ENCODE measurements around the gene NTM. TPM values are rescaled to one million over a fixed set of nuclear protein-coding genes. Genes with fewer than 3 reads are reported as not detected.

The NTM gene
- total RNA-seq, 1 experiment from 2014 or later = 9.9 TPM

DNA sequence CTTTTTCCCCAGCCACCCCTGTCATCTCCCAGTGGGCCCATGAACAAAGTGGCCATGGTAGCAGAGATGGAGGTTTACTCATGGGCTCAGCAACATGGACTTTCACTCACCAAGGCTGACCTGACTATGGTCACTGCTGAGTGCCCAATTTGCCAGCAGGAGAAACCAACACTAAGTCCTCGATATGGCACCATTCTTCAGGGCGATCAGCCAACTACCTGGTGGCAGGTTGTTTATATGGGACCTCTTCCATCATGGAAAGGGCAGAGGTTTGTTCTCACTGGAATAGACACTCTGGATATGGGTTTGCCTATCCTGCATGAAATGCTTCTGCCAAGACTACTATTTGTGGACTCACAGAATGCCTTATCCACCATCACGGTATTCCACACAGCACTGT is 1009.1 kb downstream of the NTM start:
- Mint-ChIP-seq H3K4me1 (no peaks in the 10 kb centered on the region), H3K4me3 (no peak overlapping the region), H3K27me3 (ENCODE audit: low read depth) (peaks cover 1% of the 10 kb centered on the region), H3K9me3 (peaks cover 33 to 35% of the 10 kb centered on the region in 2 experiments), H3K27ac (no peak overlapping the region), H3K36me3 (ENCODE audit: insufficient read depth in 1 of 3, low read depth in 3 of 3) (peaks cover 6 to 28% (median 12%) of the 10 kb centered on the region in 3 experiments)
- no peak overlapping the region for H2BK12ac ChIP-seq (ENCODE audit: insufficient read length, low read depth, low read length)
- no peak overlapping the region for H2BK120ac ChIP-seq (ENCODE audit: low read depth, low read length, poor library complexity, severe bottlenecking)
- H3K23ac ChIP-seq (ENCODE audit: insufficient read length, low read depth, low read length) = no peak overlapping the region
- H3K4me1 ChIP-seq (ENCODE audit: insufficient read depth, low read length) = no peaks in the 10 kb centered on the region
- H4K20me1 ChIP-seq (ENCODE audit: control insufficient read depth, insufficient read depth, insufficient read length) = no peaks in the 10 kb centered on the region
- H3K18ac ChIP-seq (ENCODE audit: insufficient read length, low read depth, low read length) = no peak overlapping the region
- H3K4ac ChIP-seq (ENCODE audit: low read depth, low read length) = no peak overlapping the region
- H3T11ph ChIP-seq (ENCODE audit: low read length) = no peak overlapping the region
- H2BK5ac ChIP-seq (ENCODE audit: insufficient read length, low read length) = no peak overlapping the region
- H3K4me2 ChIP-seq (ENCODE audit: insufficient read depth, insufficient read length, low read length) = no peak overlapping the region
- DNase-seq = no peak
- no peak overlapping the region for H2AFZ ChIP-seq (ENCODE audit: low read length)
- H2BK20ac ChIP-seq (ENCODE audit: low read depth, low read length, poor library complexity, severe bottlenecking) = no peak overlapping the region
- no peak overlapping the region for H2BK15ac ChIP-seq (ENCODE audit: low read depth, low read length)
- no peaks in the 10 kb centered on the region for H3K9me3 ChIP-seq (ENCODE audit: control insufficient read depth, low read depth, low read length)
- H4K91ac ChIP-seq (ENCODE audit: insufficient read length, low read depth, low read length) = no peak overlapping the region
- H3K23me2 ChIP-seq (ENCODE audit: insufficient read length, low read depth, low read length, poor library complexity, severe bottlenecking) = no peaks in the 10 kb centered on the region
- H2AK5ac ChIP-seq (ENCODE audit: insufficient read length, low read length) = no peak overlapping the region
- H3K27ac ChIP-seq (ENCODE audit: insufficient read length, low read depth, low read length) = no peak overlapping the region
- TF ChIP-seq, protein P1, sequence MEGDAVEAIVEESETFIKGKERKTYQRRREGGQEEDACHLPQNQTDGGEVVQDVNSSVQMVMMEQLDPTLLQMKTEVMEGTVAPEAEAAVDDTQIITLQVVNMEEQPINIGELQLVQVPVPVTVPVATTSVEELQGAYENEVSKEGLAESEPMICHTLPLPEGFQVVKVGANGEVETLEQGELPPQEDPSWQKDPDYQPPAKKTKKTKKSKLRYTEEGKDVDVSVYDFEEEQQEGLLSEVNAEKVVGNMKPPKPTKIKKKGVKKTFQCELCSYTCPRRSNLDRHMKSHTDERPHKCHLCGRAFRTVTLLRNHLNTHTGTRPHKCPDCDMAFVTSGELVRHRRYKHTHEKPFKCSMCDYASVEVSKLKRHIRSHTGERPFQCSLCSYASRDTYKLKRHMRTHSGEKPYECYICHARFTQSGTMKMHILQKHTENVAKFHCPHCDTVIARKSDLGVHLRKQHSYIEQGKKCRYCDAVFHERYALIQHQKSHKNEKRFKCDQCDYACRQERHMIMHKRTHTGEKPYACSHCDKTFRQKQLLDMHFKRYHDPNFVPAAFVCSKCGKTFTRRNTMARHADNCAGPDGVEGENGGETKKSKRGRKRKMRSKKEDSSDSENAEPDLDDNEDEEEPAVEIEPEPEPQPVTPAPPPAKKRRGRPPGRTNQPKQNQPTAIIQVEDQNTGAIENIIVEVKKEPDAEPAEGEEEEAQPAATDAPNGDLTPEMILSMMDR (conservative IDR thresholded peaks at IDR 0.05) = no peak
- H3K79me1 ChIP-seq (ENCODE audit: insufficient read depth, low read depth, low read length, poor library complexity, severe bottlenecking) = no peaks in the 10 kb centered on the region
- H3K27me3 ChIP-seq (ENCODE audit: insufficient read depth, low read length) = no peaks in the 10 kb centered on the region
- H4K5ac ChIP-seq (ENCODE audit: insufficient read length, low read depth, low read length) = no peak overlapping the region
- WGBS (ENCODE audit: extremely low coverage, insufficient read length, low lambda C conversion rate) = no CpG with 5 or more reads among the region's 3 CpGs
- no peaks in the 10 kb centered on the region for H3K79me2 ChIP-seq (ENCODE audit: insufficient read depth, low read length)
- no peak overlapping the region for H3K56ac ChIP-seq (ENCODE audit: insufficient read length, low read depth, low read length)
- no peak overlapping the region for H3K9ac ChIP-seq (ENCODE audit: extremely low read depth, insufficient read length, low read length)
- H3K14ac ChIP-seq (ENCODE audit: insufficient read depth, low read length) = no peak overlapping the region
- H4K8ac ChIP-seq (replicated peaks; ENCODE audit: insufficient read length, low read depth, low read length) = no peak overlapping the region
